GM18517 (cell line): Measurements from ENCODE around the gene TRIM13.

Source experiments
- ATAC-seq: cut with Tn5 transposase; IDR thresholded peaks from one replicate; pipeline ENCODE4 v1.9.1; 2021; ENCODE audit warnings: mild to moderate bottlenecking, moderate library complexity; ENCODE audit not compliant: unreplicated experiment

Gene TRIM13

GRCh38 chr13:49996161-49996915 is 504 bp upstream of the TRIM13 start:
- no peak for ATAC-seq

- no peak for ATAC-seq
These were observed 1.1 kb downstream of the TRIM13 start for GRCh38 chr13:49997955-49998354.

- ATAC-seq = no peak
These were observed 2.1 kb downstream of the TRIM13 start for GRCh38 chr13:49998714-49999624.

GRCh38 chr13:50001287-50001686 is 4.4 kb downstream of the TRIM13 start:
- ATAC-seq = no peak

GRCh38 chr13:50006426-50007135 is 9.7 kb downstream of the TRIM13 start:
- no peak for ATAC-seq

GRCh38 chr13:50011461-50011860 is 14.6 kb downstream of the TRIM13 start:
- no peak for ATAC-seq

GRCh38 chr13:50012396-50013169 is 15.7 kb downstream of the TRIM13 start:
- no peak for ATAC-seq

GRCh38 chr13:50014386-50014785 is 17.5 kb downstream of the TRIM13 start:
- ATAC-seq = no peak

GRCh38 chr13:50015258-50015657 is 18.4 kb downstream of the TRIM13 start, which contains the start of gene KCNRG:
KCNRG (plus strand) TSS chr13:50015444; CDS start chr13:50015494, 50 bp downstream.
- no peak for ATAC-seq

- ATAC-seq = no peak
These were observed 18.9 kb downstream of the TRIM13 start for GRCh38 chr13:50015750-50016149.

- no peak for ATAC-seq
These were observed 19.6 kb downstream of the TRIM13 start for GRCh38 chr13:50016444-50016843.

GRCh38 chr13:50017819-50018218 is 21.0 kb downstream of the TRIM13 start:
- no peak for ATAC-seq

GRCh38 chr13:50025436-50025835 is 28.6 kb downstream of the TRIM13 start:
- no peak for ATAC-seq

GRCh38 chr13:50026788-50027473 is 30.1 kb downstream of the TRIM13 start:
- ATAC-seq = peak; percentile 95

GRCh38 chr13:50030315-50030714 is 33.5 kb downstream of the TRIM13 start:
- no peak for ATAC-seq

GRCh38 chr13:50033725-50034124 is 36.9 kb downstream of the TRIM13 start:
- ATAC-seq = no peak

- ATAC-seq = no peak
These were observed 40.9 kb downstream of the TRIM13 start for GRCh38 chr13:50037788-50038187.

GRCh38 chr13:50038266-50038665 is 41.4 kb downstream of the TRIM13 start:
- ATAC-seq = no peak

GRCh38 chr13:50052478-50052877 is 55.6 kb downstream of the TRIM13 start:
- ATAC-seq = no peak

GRCh38 chr13:50053844-50054243 is 57.0 kb downstream of the TRIM13 start:
- ATAC-seq = no peak
